BE2C (cell line): ENCODE results near the gene ADAMTS9. TPM values are rescaled to one million over a fixed set of nuclear protein-coding genes. Genes with fewer than 3 reads are reported as not detected.
A peak's percentile ranks its signal among the peaks of the same experiment; 100 is the strongest.

Experiments used
- DNase-seq: peaks from one replicate; pipeline ENCODE4 v3.0.0-alpha.2; 2020
- H3K27me3 ChIP-seq: fragments of 250-450 bp; sonication (Bioruptor Pico); 2 replicates; pipeline ENCODE4 v1.5.1; 2020; ENCODE audit warnings: mild to moderate bottlenecking
- H3K36me3 ChIP-seq: fragments of 250-450 bp; sonication (Bioruptor Pico); 2 replicates; pipeline ENCODE4 v1.5.1; 2020; ENCODE audit warnings: mild to moderate bottlenecking
- H3K4me1 ChIP-seq: fragments of 250-450 bp; sonication (Bioruptor Pico); 2 replicates; pipeline ENCODE4 v1.5.1; 2020
- H3K4me3 ChIP-seq: 2 replicates; pipeline ENCODE4 v1.5.1; 2011; ENCODE audit warnings: low read depth, low read length
- H3K9me3 ChIP-seq: fragments of 250-450 bp; sonication (Bioruptor Pico); 2 replicates; pipeline ENCODE4 v1.5.1; 2020
- CTCF ChIP-seq: IDR thresholded peaks from 2 replicates; pipeline ENCODE4 v1.5.1; 2012; ENCODE audit warnings: mild to moderate bottlenecking, low read depth, low read length
- polyA plus RNA-seq: library from polyadenylated mRNA; unstranded; fragments of >200 nt; gene quantifications from one replicate; pipeline ENCODE4 v1.2.1, GENCODE V29; 2012; ENCODE audit warnings: low read depth, missing spikeins; ENCODE audit not compliant: insufficient read length, insufficient read depth

Gene ADAMTS9
- polyA plus RNA-seq, result 6.7 TPM

GRCh38 chr3:64687781-64688604, at the start of gene ADAMTS9:
Gene ADAMTS9, minus strand, starts transcription at chr3:64688000. Its CDS starts 343 bp downstream, at chr3:64687657.
- Histone ChIP-seq H3K9me3 (no peaks in the 10 kb centered on the region), H3K4me3 (peak within 1 kb of the TSS; percentile 91), H3K36me3 (no peaks in the 10 kb centered on the region), H3K27me3 (no peaks in the 10 kb centered on the region), H3K4me1 (peaks cover 5% of the 10 kb centered on the region)
- TF ChIP-seq CTCF, result no peak
- peak; percentile 87 for DNase-seq

- H3K36me3 ChIP-seq, result no peaks in the 10 kb centered on the region; the same call in 1 of the 2 replicates
- no peak overlapping the region for H3K4me3 ChIP-seq
- no peak for DNase-seq
- H3K4me1 ChIP-seq, result peaks cover 10% of the 10 kb centered on the region; the same call in 1 of the 2 replicates
- no peaks in the 10 kb centered on the region for H3K9me3 ChIP-seq
- no peaks in the 10 kb centered on the region for H3K27me3 ChIP-seq
- no peak for TF ChIP-seq CTCF
Observed at GRCh38 chr3:64732576-64732975, 44.8 kb upstream of the ADAMTS9 start.

GRCh38 chr3:64730681-64731080, 42.9 kb upstream of the ADAMTS9 start:
- peak; percentile 24 for DNase-seq
- Histone ChIP-seq H3K27me3 (no peaks in the 10 kb centered on the region), H3K4me1 (peaks cover 10% of the 10 kb centered on the region; the same call in 1 of the 2 replicates), H3K4me3 (no peak overlapping the region), H3K9me3 (no peaks in the 10 kb centered on the region), H3K36me3 (no peaks in the 10 kb centered on the region; the same call in 1 of the 2 replicates)
- TF ChIP-seq CTCF, result no peak

- no peaks in the 10 kb centered on the region for H3K36me3 ChIP-seq
- peaks cover 10% of the 10 kb centered on the region; the same call in 1 of the 2 replicates for H3K4me1 ChIP-seq
- H3K27me3 ChIP-seq, result no peaks in the 10 kb centered on the region
- no peak for DNase-seq
- H3K9me3 ChIP-seq, result no peaks in the 10 kb centered on the region
- TF ChIP-seq CTCF, result no peak
- no peak overlapping the region for H3K4me3 ChIP-seq
Observed at GRCh38 chr3:64728994-64729393, 41.2 kb upstream of the ADAMTS9 start.

- Histone ChIP-seq H3K27me3 (no peaks in the 10 kb centered on the region), H3K36me3 (no peaks in the 10 kb centered on the region), H3K9me3 (no peaks in the 10 kb centered on the region), H3K4me3 (no peak overlapping the region), H3K4me1 (peaks cover 10% of the 10 kb centered on the region; the same call in 1 of the 2 replicates)
- no peak for TF ChIP-seq CTCF
- DNase-seq, result no peak
Observed at GRCh38 chr3:64728428-64728827, 40.6 kb upstream of the ADAMTS9 start.

- H3K9me3 ChIP-seq, result no peaks in the 10 kb centered on the region
- no peaks in the 10 kb centered on the region for H3K27me3 ChIP-seq
- DNase-seq, result no peak
- no peak overlapping the region for H3K4me3 ChIP-seq
- H3K36me3 ChIP-seq, result no peaks in the 10 kb centered on the region
- TF ChIP-seq CTCF, result no peak
- 0 out of 2 replicates have a peak, but pooled peaks cover 3% of the 10 kb centered on the region for H3K4me1 ChIP-seq
Observed at GRCh38 chr3:64726414-64727090, 38.8 kb upstream of the ADAMTS9 start.
